Breast epithelium (tissue), 3 donors: Measurements from ENCODE around the gene KLC1.

ENCODE experiments used
- POLR2A ChIP-seq: fragments of 450-650 bp; IDR thresholded peaks from one replicate; pipeline ENCODE4 v1.6.1; 2016; ENCODE audit warnings: antibody characterized with exemption, mild to moderate bottlenecking, moderate library complexity
- POLR2AphosphoS5 ChIP-seq, 3 donors: sonication (generic); formaldehyde crosslinking; IDR thresholded peaks; one replicate each; pipeline ENCODE4 v1.6.1; 2017; ENCODE audit warnings: antibody characterized with exemption in 3 of 3
- TF ChIP-seq, protein P1 (sequence below), 3 donors: fragments of 450-650 bp; IDR thresholded peaks; one replicate each; pipeline ENCODE4 v1.5.1; 2016 to 2017; ENCODE audit warnings: antibody characterized with exemption in 3 of 3, mild to moderate bottlenecking in 3 of 3, moderate library complexity in 3 of 3

DNA sequence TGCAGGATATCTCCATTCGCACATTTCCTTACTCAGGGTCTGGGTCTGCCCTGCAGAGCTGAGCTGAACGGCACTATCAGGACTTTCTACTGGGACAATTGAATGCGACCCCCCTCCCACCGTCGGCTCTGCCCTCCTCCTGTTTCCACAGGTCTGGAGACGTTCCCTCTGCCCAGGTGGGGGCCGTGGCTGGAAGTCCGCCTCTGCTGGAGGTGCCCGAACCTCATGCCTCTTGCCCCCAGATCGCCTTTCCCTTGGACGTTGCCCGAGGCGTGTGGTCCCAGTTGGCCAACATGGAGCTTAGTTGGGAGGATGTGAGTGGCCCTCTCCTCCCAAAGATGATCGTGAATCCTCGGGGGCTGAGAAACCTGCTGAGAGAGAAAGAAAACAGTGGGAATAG is 21.2 kb upstream of the KLC1 start:
- TF ChIP-seq, protein P1, sequence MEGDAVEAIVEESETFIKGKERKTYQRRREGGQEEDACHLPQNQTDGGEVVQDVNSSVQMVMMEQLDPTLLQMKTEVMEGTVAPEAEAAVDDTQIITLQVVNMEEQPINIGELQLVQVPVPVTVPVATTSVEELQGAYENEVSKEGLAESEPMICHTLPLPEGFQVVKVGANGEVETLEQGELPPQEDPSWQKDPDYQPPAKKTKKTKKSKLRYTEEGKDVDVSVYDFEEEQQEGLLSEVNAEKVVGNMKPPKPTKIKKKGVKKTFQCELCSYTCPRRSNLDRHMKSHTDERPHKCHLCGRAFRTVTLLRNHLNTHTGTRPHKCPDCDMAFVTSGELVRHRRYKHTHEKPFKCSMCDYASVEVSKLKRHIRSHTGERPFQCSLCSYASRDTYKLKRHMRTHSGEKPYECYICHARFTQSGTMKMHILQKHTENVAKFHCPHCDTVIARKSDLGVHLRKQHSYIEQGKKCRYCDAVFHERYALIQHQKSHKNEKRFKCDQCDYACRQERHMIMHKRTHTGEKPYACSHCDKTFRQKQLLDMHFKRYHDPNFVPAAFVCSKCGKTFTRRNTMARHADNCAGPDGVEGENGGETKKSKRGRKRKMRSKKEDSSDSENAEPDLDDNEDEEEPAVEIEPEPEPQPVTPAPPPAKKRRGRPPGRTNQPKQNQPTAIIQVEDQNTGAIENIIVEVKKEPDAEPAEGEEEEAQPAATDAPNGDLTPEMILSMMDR (IDR thresholded peaks at IDR 0.05), result no peak
- TF ChIP-seq POLR2A (no peak), POLR2AphosphoS5 (IDR thresholded peaks at IDR 0.05) (no peak)
